Inferior parietal cortex (tissue), 1 donor: ENCODE results near the gene UBASH3A.

Source experiments
- DNase-seq: peaks from one replicate; pipeline ENCODE4 v3.0.0-alpha.2; 2016; ENCODE audit errors: extremely low spot score

The UBASH3A gene

DNA sequence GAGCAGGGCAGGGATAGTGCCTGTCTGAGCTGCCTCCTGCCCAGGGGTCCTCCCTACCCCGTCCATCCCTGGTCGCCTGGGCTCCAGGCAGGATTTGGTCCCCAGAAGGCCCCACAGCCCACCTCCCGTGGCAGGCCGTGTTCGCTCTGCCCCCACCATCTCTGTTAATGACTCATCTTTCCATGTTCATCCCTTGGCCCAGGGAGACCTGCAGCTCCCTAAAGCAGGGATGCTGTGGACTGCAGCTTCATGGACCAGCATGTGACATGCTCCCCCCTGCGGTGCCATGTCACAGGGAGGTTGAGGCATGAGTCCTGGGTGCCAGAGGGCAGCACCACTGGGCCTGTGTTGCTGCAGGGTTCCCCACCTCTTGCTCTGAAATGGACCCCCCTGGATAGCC, 26.8 kb downstream of the UBASH3A start:
- no peak for DNase-seq

DNA sequence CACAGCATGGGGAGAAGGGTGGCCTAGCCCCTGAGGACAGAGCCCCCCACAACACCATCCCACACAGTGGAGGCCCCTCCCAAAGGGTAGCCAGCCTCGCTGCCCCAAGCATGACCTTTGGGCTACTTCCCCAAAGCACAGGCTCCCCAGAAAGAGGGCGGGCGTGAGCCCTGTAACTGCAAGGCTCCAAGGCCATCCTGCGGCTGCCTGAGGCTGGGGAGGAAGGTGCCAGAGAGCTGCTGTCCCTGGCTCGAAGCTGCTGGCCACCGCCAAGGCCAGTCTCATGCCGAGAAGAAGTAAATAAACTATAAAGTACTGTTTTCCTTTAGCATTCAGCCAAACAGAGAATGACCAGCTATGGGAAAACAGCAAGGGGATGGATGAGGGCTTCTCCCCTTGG, 27.5 kb downstream of the UBASH3A start:
- no peak for DNase-seq

DNA sequence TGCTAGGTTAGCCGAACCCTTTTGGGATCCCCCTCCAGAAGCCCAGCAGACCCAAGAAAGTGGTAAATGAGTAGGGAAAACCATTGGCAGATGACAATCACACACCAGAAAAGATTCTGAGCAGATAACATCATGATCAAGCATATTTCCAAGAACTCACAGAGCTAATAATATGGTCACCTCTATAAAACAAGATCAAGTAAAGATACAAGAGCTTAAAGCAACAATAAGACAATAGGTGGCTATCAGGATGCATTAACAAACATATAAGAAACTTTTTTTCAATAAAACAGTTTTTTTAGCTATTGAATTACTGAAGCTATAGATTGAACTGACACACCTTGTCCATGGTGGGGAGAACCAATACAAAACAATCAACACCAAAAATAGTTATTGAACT, 29.0 kb downstream of the UBASH3A start:
- no peak for DNase-seq

DNA sequence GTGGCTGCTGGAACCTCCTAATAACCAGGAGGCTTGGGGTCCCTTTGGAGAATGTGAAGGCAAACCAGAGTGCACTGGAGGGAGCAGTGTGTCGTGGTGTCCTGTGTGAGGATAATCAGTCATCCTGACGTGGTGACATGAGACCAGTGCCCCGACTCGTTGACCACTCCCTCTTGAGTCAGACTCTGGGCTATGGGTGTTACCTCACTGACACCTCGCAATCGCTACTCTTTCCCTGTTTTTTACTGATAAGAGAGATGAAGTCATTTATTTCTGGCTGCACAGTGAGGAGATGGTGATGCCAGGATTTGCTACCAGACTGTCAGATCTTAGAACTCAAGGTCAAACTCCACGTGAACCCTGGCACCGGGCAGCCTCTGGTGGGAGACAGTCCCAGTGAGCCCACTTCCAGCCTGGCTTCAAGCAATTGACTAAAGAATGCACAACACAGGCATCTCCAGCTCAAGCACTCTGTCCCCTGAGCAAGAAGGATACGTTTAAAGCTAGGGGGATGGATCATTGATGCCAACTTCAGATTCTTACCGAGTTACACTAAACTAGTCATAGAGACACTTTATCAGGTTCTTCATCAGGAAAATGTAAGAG, 30.3 kb downstream of the UBASH3A start:
- DNase-seq = peak; percentile 32

DNA sequence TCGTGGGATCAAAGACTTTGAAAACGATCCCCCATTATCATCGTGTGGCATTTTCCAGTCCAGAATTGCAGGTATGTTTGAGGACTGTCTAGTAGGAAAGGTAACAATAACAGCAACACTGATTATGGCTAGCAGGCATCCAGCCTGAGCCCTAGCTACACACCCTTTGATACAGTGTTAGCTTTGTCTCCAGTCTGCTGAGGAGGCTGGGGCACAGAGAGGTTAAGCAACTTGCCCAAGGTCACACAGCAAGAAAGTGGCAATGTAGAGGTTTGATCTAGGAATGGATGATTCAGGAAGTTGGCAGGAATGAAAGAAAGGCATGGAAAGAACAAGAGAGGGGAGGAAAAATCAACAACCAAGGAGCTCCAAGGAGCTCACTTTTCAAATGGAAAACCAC, 31.2 kb downstream of the UBASH3A start:
- DNase-seq = no peak

DNA sequence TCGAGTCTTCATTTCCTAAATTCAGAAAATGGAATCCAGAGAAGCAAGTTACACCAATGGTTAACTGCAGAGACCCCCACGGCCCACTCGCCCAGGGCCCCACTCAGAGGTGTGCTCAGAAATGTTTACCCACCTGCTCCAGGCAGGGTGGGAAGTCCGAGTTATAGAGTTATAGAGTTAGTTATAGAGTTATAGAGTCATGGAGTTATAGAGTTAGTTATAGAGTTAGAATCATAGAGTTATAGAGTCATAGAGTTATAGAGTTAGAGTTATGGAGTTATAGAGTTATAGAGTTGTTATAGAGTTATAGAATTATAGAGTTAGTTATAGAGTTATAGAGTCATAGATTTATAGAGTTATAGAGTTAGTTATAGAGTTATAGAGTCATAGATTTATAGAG, 31.7 kb downstream of the UBASH3A start:
- DNase-seq = no peak

DNA sequence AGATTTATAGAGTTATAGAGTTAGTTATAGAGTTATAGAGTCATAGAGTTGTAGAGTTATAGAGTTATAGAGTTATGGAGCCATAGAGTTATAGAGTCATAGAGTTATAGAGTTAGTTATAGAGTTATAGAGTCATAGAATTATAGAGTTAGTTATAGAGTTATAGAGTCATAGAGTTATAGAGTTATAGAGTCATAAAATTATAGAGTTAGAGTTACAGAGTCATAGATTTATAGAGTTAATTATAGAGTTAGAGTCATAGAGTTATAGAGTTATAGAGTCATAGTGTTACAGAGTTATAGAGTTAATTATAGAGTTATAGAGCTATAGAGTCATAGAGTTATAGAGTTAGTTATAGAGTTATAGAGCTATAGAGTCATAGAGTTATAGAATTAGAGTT, 32.1 kb downstream of the UBASH3A start:
- DNase-seq = no peak

DNA sequence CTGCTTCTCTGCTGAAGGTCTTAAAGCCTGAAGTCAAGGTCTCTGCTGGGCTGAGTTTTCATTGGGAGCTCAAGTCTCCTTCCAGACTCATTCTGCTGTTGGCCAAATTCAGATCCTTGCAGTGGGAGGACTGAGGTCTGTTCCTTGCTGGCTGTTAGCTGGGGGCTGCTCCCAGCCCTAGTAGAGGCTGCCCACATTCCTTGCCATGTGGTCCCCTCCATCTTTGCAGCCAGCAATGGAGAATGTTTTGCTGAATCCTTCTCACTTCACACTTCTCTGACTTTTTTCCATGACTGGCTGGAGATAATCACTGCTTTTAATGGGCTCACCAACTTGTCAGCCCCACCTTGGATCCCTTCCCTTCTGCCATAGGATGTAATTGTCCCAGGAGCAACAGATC, 33.2 kb downstream of the UBASH3A start:
- no peak for DNase-seq

DNA sequence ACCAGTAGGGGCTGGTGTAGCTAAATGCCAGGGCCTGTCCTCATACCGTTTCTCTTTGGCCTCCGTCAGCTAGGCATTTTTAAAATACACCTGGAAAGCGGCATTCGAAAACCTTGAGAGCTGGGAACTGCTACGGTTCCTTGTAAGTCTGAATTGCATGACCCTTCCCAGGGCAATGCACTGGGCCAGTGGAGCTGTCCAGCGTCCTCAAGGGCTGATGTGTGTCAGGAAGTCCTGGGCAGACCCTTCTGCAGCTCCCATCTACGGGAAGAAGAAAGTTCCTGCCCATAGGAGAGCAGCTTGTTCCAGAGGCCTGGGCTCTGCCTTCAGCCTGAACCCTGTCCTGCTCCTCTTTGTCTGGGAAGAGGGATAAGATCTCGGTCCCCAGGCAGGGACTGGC, 34.1 kb downstream of the UBASH3A start:
- no peak for DNase-seq

DNA sequence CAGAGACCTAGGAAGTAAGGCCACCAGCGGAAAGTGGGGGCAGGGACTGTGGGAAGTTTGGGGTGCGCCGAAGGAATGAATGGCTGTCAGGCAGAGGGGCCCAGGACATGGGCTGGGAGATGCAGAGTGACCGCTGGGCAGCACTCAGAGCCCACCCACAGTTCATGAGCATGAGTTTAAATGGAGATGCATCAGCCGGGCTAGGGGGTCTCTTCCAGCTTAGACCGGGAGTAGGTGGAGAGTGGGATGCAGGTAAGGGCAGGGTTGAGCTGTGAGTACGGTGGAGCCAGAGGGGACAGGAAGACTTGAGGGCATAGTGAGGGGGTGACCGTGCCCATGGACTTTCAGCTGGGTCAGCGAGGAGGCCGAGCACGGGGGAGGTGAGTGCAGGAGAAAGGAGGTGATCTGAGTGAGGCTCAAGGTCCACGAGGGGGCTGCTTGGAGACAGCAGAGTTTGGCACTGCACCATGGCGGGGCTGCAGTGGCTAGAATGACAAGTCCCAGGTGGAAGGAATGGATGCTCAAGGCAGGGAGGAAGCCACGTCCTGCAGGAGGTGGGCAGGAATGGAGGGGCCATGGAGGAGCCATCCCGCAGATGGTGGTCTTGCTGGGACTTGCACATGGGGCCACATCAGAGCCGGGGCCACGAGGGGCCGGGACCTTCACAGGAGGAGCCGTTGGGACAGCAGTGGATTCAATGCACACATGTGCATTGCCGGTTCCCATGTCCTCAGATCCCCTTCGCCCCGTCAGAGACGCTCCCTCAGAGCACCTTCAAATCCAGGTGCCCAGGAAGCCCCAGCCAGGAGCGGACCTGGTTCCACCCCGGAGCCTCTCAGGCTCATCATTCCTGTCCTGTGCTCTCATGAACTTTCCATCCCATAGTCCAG, 34.9 kb downstream of the UBASH3A start:
- no peak for DNase-seq

DNA sequence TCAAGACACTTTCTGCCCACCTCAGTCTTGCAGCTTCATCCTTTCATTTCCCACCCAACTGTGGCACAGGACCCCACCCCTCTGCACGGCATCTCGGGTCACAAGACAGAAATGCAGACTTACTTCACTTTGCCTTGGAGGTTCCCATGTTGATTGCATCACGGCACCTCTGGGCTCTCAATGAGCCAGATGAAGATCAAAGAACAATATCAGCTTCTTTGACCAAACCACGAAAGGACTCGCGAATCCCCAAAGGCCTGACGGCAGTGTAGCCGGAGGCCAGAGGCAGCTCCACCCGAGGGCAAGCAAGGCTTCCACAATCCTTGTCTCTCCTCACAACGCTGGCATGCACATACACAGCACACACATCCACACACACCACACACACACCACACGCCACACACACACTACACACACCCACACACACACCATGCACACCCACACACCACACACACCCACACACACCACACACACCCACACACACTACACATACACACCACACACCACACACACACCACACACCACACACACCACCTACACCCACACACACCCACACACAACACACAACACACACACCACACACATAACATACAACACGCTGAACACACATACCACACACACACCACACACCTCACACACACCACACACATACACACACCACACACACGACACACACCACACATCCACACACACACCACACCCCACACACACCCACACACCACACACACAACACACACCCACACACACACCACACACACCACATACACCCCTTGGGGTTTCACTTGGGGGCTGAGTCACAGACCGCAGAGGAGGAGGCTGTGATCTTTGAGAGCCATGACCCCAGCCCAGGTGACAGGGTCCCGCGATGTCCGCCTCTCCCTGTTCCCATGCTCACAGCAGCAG, 35.8 kb downstream of the UBASH3A start:
- DNase-seq = no peak

DNA sequence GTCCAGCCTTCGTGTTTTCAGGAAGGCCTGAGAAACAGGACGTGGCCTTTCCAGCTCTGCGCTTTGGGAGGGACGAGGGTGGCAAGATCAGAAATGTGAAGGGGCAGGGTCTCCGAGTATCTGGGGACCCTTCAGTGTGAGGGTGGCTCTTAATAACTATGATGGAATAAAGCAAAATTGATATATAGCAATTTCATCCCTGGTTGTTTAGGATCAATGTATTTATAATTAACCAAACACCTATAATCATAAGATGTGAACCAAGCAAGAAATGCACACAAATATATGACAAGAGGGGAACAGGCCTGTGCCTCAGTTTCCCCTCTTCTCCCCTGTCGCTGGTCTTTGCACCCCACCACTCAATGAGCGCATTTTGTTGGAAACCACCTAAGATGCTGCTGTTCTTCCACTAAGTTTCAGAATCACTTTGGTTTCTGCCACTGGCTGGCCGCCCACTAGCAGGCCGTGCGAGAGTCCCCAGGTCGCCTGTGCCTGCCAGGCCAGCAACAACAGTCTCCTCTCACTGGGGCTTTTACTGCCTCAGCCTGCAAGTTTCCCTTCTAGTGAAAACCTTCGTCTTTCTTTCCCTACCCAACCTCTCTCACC, 36.6 kb downstream of the UBASH3A start:
- no peak for DNase-seq

DNA sequence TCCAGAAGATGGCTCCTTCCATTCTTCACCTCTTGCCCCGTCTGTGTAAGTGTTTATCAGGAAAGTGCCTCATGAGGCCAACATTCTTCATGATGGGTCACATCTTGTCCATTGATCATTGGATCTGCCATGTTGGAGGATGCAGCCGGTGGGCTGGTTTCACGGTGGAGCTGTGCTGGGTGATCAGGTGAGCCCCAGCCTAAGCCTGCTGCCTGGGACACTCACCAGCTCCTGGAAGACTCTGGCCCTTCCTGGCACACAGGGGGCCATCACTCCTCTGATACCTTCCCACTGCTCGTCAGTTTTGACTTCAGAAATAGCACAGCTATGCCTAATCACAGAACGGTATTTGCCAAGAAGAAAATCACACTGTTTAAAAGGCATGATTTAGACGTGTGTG, 38.3 kb downstream of the UBASH3A start:
- no peak for DNase-seq

DNA sequence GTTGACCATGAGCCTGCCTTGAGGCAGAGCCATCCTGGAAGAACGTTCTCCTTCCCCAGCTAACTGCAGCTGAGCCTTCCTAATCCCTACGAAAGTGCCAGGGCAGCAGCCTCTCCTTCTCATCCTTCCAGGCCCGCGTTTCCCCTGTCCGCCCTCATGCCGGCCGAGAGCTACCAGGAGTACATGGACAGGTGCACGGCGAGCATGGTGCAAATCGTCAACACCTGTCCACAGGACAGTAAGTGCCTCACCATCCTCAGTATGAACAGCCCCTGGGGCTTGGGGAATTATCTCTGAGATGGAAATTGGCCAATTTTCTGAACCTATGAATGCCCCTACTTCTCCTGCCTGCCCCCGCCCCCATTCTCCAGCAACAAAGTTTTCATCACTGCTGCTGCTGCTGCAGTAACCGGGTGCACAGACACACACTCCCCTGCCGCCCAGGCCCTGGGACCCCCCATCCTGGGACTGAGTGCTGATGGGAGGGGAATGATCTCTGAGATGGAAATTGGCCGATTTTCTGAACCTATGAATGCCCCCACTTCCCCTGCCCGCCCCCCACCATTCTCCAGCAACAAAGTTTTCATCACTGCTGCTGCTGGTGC, 39.6 kb downstream of the UBASH3A start:
- no peak for DNase-seq

DNA sequence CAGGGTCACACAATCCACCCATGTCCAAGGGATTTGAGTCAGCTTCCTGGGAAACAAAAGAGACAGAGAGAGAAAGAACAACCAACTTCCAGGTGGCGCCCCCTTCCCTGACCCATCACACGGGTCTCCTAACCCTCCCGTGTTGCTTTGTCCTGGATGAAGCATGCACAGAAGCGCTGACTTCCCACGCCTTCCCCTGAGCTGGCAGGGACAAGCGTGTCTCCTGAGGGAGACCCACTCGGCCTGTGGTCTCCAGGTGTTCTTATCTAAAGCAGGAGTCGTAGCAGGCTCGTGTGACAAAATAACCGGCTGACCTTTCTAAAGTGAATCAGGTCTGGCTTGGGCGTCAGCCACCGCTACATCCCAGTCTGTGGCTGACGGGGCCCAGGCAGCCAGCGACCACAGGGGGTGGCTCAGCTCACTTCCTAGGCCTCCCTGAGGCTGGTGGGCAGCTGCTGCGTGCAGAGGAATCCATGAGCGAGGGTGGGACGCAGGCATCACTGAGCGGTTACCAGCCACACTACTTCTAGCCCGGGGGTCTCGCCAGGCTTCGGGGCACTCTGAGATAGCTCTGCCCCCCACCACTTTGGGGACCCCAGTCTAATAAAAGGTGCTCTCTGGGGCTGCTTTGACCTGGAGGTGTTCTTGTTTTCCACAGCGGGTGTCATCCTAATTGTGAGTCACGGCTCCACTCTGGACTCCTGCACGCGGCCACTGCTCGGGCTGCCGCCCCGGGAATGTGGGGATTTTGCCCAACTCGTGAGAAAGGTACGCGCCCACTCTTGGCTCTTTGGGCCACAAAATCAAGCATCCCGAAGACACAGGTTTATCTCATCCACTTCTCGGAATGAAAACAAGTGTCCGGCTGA, 40.4 kb downstream of the UBASH3A start:
- DNase-seq = no peak

DNA sequence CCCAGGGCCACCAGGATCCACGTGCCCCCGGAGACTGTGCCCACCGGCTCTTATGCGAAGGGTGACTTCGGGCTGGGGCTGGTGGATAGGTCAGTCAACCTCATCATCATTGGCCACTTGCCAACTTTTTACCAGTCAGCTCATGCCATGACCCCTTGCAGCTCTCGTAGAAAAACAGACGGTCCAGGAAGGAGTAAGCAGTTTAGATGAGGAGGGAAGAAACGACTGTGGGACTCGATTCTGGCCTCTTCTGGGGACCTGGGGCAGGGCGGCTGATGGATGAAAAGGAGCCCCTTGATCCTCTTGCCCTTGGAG, 41.0 kb downstream of the UBASH3A start:
- no peak for DNase-seq

DNA sequence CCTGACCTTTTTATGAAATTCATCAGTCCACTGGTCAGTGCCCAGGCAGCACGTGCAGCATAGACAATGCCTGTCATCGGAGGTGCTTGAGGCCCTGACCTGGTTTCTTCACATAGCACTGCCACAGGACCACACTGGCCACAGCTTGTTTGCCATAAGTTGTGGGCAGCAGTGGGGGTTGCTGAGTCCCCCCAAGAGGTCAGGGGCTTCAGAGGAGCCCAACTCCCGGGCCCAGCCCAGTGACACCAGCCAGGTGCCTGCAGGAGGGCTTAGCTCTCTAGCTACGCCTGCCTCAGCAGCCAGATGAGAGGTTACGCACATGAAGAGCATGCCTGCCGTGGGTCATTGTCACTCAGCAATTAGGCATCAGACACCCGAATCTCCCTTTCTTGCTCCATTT, 41.6 kb downstream of the UBASH3A start:
- no peak for DNase-seq

DNA sequence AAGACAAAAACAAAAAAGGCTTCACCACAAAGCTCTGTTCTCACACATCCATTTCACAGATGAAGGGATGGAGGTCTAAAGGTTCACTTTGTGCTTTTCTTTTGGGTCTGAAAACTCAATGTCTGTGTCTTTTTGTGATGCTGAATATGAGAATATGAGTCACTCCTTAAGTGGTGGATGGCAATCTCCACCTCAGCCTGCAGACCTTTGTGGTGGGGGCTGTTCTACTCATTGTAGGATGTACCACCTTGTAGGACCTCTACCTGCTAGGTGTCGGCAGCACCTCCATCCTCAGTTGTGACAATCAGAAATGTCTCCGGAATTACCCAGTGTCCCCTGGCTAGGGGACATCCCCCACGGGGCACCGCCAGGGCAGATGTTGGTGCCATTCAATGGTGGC, 42.8 kb downstream of the UBASH3A start:
- DNase-seq = no peak

DNA sequence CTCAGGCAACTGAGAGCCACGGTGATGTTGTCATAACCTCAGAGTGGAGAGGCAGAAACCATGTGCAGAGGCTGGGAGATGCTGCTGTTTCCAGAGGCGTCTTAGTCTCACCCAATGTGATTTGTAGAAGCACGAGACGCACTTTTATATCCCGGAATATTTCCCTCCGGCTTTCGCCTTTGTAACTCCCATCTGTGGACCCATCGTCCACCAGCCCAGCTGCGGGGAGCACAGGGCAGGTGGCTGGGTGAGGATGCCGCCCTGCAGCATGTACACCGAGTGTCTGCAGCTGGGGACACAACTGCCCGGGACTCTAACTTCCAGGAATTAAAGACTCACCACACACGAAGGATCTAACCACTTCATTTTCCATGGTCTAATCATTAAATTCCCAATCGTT, 43.5 kb downstream of the UBASH3A start:
- DNase-seq = no peak

DNA sequence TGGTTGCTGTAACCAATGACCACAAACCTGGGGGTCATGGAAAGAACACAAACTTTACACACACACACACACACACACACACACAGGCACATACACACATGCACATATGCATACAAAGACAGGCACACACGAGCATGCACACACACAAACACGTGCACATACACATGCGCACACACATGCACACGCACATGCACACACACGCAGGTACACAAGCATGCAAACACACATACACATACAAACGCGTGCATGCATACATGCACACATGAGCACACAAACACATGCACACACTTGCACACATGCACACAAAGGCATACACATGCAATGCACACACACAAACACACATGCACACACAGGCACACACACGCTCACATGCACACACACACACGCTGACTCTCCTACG, 44.0 kb downstream of the UBASH3A start:
- DNase-seq = no peak

DNA sequence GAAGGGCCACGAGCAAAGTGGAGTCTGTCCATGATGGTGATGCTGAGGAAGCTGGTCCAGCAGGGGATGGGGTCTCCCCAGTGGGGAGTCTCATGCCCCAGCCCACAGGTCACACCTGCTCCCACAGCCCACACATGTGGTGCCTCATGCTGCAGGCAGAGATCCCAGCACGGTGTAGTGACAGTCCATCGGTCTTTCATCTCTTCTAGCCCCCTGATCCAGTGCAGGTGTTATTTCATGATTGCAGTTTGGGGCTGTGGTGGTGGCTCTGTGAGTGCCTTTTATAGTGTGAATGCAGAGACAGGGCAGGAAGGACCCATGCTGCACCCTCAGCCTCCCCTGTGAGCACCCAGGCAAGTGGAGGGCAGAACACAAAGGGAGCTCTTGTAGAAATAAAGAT, 45.0 kb downstream of the UBASH3A start:
- no peak for DNase-seq
